Heart left ventricle (tissue), 16 donors: Measurements from ENCODE around the gene TMEM258. TPM values are rescaled to one million over a fixed set of nuclear protein-coding genes. Genes with fewer than 3 reads are reported as not detected.

Experiments used
- ATAC-seq, 4 donors: fragments of 200-7000 bp; cut with Tn5 transposase; one replicate each; pipeline ENCODE4 v1.9.1; 2020 to 2022; ENCODE audit warnings: moderate library complexity in 4 of 4, mild to moderate bottlenecking in 3 of 4, moderate number of reproducible peaks in 1 of 4
- DNase-seq, 5 donors: peaks; one replicate each; pipeline ENCODE4 v3.0.0-alpha.2; 2020
- H3K27ac ChIP-seq, 12 donors: fragments of 200-600 bp; sonication (generic) in 4 of 12; one replicate each; pipeline versions ENCODE4 v1.5.0 to v1.8.0; 2016 to 2022; ENCODE audit warnings: mild to moderate bottlenecking in 2 of 12
- H3K27me3 ChIP-seq, 9 donors: fragments of 200-600 bp; sonication (generic) in 2 of 9; one replicate each; pipeline versions ENCODE4 v1.5.1 to v1.8.0; 2016 to 2022; ENCODE audit warnings: mild to moderate bottlenecking in 3 of 9
- H3K36me3 ChIP-seq, 9 donors: fragments of 200-600 bp; sonication (generic) in 2 of 9; one replicate each; pipeline versions ENCODE4 v1.5.0 to v1.8.0; 2018 to 2022; ENCODE audit warnings: mild to moderate bottlenecking in 2 of 9
- H3K4me1 ChIP-seq, 12 donors: fragments of 200-600 bp; sonication (generic) in 4 of 12; one replicate each; pipeline versions ENCODE4 v1.5.0 to v1.8.0; 2016 to 2022; ENCODE audit warnings: mild to moderate bottlenecking in 3 of 12
- H3K4me3 ChIP-seq, 12 donors: fragments of 200-600 bp; sonication (generic) in 4 of 12; one replicate each; pipeline versions ENCODE4 v1.5.0 to v1.8.0; 2017 to 2022; ENCODE audit warnings: mild to moderate bottlenecking in 9 of 12, moderate library complexity in 4 of 12
- H3K9me3 ChIP-seq, 12 donors: fragments of 200-600 bp; sonication (generic) in 4 of 12; one replicate each; pipeline versions ENCODE4 v1.5.0 to v1.8.0; 2016 to 2022; ENCODE audit warnings: mild to moderate bottlenecking in 1 of 12
- CTCF ChIP-seq, 12 donors: fragments of 200-600 bp; sonication (generic) in 4 of 12; IDR thresholded peaks; one replicate each; pipeline versions ENCODE4 v1.5.0 to v1.8.0; 2018 to 2022; ENCODE audit warnings: antibody characterized with exemption in 12 of 12, mild to moderate bottlenecking in 5 of 12
- POLR2A ChIP-seq, 2 donors: fragments of 450-650 bp; IDR thresholded peaks; one replicate each; pipeline ENCODE4 v1.6.1; 2017; ENCODE audit warnings: antibody characterized with exemption in 2 of 2, mild to moderate bottlenecking in 2 of 2, moderate library complexity in 2 of 2
- WGBS, 4 donors: extraction: QIAGEN DNeasy Blood & Tissue Kit in 2 of 4; methylation state at CpG; one replicate each; pipeline versions ENCODE4 v1.1.5 to v1.1.7; 2013 to 2018; 5-methylcytosine and 5-hydroxymethylcytosine counted together
- intact Hi-C, 10 donors: fragments of 100-400 bp; cut with DNase I; formaldehyde crosslinking; loops; one replicate each; pipeline versions ENCODE4 v1.11.1 to v1.14.2; 2022
- polyA plus RNA-seq, 2 donors: library from polyadenylated mRNA; stranded (reverse); fragments of 200-250 nt; gene quantifications; one replicate each; pipeline ENCODE4 v1.2.3, GENCODE V29; 2013
- total RNA-seq, 9 donors: library from RNA; depleted of rRNA in 2 of 9; stranded (reverse); fragments of >200 nt in 2 of 9; fragmentation: NEBNext Ultra II Directional in 3 of 9; extraction: Animal tissue kit (Norgen Biotek cat#: 25700) in 3 of 9; gene quantifications; one replicate each; pipeline versions ENCODE4 v1.1.0 to v1.2.4, GENCODE V29; 2016 to 2023
- donor health status: ischemic (EF 13 %, LVEDD 7.1; RV severe dilation, severe dysfunction).
- donor health status: healthy with polysubstance abuse.
- donor health status: DM: no; HTN: yes; CAD: no.
- donor health status: DM: no; HTN: no; CAD: no.
- donor health status: ischemic (EF 25% LVEDD 6.9; RV normal size, moderate dysfunction).
- donor health status: ischemic (EF 25% LVEDD 5.7; RV mildly dilated, moderate dysfunction).
- donor health status: healthy.
- donor health status: DM: yes; HTN: yes; CAD: no.
- donor health status: ischemic (EF 35%, LVEDD 5.7; RV mildly dilated, moderate dysfunction).
- donor health status: nonischemic (EF 11% LVEDD 7.7; RV severe dilation, severe dysfunction).
- donor health status: DM: yes; HTN: yes; CAD: no.
- donor health status: PGD.
- donor health status: ischemic (EF 29% LVEDD 5.4; RV normal size, mild dysfunction).
- donor health status: nonischemic (EF 23%, LVEDD 6.1; RV moderate dilation, normal function).

Gene TMEM258
- total and polyA plus RNA-seq, 11 donors: 48.0 to 139 (median 109) TPM

- intact Hi-C loops: no loop called here
- TF ChIP-seq CTCF (IDR thresholded peaks at IDR 0.05): no peak
- TF ChIP-seq POLR2A (IDR thresholded peaks at IDR 0.05): no peak
- ATAC-seq (no peak), DNase-seq (no peak)
- Histone ChIP-seq H3K4me3 (no peak overlapping the region), H3K9me3 (no peaks in the 10 kb centered on the region), H3K4me1 (peaks cover 0 to 9% (median 0%) of the 10 kb centered on the region in 12 donors), H3K36me3 (no peaks in the 10 kb centered on the region), H3K27ac (no peak overlapping the region), H3K27me3 (no peaks in the 10 kb centered on the region)
- WGBS, 4 donors: 64 to 92% (median 67%) methylated on average over 10 to 33 of the region's 33 CpGs
These were observed 23.1 kb downstream of the TMEM258 start for GRCh38 chr11:61769169-61769920.

GRCh38 chr11:61768376-61769076 lies 23.9 kb downstream of the TMEM258 start:
- no peaks in the 10 kb centered on the region for H3K27me3 ChIP-seq
- TF ChIP-seq POLR2A (IDR thresholded peaks at IDR 0.05): no peak
- TF ChIP-seq CTCF (IDR thresholded peaks at IDR 0.05): no peak
- no peaks in the 10 kb centered on the region for H3K9me3 ChIP-seq
- intact Hi-C loops: no loop called here
- DNase-seq: no peak
- H3K4me3 ChIP-seq: no peak overlapping the region
- WGBS, 4 donors: 76 to 87% (median 79%) methylated on average over 11 of the region's 11 CpGs
- H3K36me3 ChIP-seq: no peaks in the 10 kb centered on the region
- no peak overlapping the region for H3K27ac ChIP-seq
- ATAC-seq: no peak
- H3K4me1 ChIP-seq: peaks cover 0 to 9% (median 0%) of the 10 kb centered on the region in 12 donors

DNA sequence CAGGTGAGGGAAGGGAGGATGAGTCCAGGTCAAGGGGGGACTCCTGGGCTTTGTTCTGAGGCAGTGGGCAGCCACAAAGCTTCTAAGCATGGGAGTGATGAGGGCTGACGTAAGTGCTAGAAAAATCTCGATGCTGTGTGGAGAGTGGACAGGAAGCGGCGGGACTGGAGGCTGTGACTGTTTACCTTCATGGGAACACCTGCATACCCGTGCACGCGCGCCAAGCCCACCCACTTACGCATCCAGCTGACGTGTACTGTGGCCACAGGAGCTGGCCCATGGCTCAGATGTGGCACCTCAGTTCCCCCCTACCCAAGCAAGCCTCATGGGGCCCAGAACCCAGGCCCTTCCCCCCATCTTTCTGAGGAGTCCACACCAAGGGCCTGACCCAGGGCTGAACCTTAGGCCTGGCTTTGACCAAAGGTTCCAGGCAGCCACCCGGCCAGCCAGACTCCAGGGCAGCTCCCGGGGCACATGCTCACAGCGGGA lies 26.0 kb downstream of the TMEM258 start:
- Histone ChIP-seq H3K4me3 (no peak overlapping the region), H3K27me3 (peaks cover 0 to 7% (median 0%) of the 10 kb centered on the region in 9 donors), H3K9me3 (no peaks in the 10 kb centered on the region), H3K27ac (no peak overlapping the region), H3K36me3 (no peaks in the 10 kb centered on the region), H3K4me1 (peaks cover 0 to 5% (median 0%) of the 10 kb centered on the region in 12 donors)
- intact Hi-C loops: no loop called here
- TF ChIP-seq CTCF (IDR thresholded peaks at IDR 0.05) (no peak), POLR2A (IDR thresholded peaks at IDR 0.05) (no peak)
- whole genome bisulfite sequencing, 4 donors: 66 to 75% (median 73%) methylated on average over 13 of the region's 13 CpGs
- DNase-seq (no peak), ATAC-seq (no peak)

DNA sequence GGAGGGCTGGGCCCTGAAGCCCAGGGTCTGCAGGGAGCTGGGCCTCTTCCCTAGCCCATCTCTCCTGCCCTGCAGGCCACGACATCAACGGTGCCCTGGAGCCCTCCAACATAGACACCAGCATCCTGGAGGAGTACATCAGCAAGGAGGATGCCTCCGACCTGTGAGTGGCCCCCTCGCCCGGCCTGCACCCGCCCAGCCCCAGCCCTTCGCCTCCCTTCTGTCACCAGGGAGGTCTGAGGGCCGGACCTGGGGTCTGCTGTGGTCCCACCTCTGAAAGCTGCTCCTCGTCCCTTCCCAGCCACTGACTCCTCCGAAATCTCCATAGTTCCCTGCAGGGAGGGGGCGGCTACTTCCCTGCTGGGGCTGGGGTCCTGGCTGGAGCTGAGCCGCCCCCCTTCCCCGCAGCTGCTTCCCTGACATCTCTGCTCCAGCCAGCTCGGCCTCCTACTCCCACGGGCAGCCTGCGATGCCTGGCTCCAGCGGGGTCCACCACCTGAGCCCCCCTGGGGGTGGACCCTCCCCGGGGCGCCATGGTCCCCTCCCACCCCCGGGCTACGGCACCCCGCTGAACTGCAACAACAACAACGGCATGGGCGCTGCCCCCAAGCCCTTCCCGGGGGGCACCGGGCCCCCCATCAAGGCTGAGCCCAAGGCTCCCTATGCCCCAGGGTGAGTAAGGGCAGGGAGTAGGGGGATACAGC lies 26.7 kb downstream of the TMEM258 start:
- TF ChIP-seq POLR2A (IDR thresholded peaks at IDR 0.05): no peak
- H3K4me1 ChIP-seq: peaks cover 0 to 5% (median 0%) of the 10 kb centered on the region in 12 donors
- DNase-seq (no peak), ATAC-seq (no peak)
- H3K9me3 ChIP-seq: no peaks in the 10 kb centered on the region
- no peak overlapping the region for H3K27ac ChIP-seq
- no peaks in the 10 kb centered on the region for H3K36me3 ChIP-seq
- H3K27me3 ChIP-seq: peaks cover 0 to 7% (median 0%) of the 10 kb centered on the region in 9 donors
- no peak overlapping the region for H3K4me3 ChIP-seq
- intact Hi-C loops: no loop called here
- WGBS, 4 donors: 74 to 83% (median 79%) methylated on average over 22 to 26 of the region's 26 CpGs
